DMS114 treated with DMSO at 0.1 percent for 48 hours (cell line): ENCODE data around the gene ITGA11.

Source experiments
- DNase-seq: peaks from one replicate; lab custom pipeline; 2025; ENCODE audit not compliant: unreplicated experiment; lab: John Stamatoyannopoulos, UW

ITGA11 gene

DNA sequence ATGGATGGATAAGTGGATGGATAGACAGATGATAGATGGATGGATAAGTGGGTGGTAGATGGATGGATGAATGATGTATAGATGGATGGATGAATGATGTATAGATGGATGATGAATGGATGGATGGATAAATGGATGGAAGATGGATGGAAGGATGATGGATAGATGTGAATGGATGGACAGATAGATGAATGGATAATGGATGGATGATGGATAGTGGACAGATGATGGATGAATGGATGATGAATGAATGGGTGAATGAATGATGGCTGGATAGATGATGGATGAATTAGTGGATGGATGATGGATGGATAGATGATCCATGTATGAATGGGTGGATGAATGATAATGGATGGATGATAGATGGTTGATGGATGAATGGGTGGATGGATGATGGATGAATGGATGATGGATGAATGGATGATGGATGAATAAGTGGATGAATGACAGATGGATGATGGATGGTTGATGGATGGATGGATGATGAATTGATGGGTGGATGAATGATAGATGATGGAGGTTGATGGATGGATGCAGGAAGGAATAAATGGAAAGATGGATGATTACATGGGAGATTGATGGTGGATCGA is 69.3 kb downstream of the ITGA11 start:
- DNase-seq = no peak

DNA sequence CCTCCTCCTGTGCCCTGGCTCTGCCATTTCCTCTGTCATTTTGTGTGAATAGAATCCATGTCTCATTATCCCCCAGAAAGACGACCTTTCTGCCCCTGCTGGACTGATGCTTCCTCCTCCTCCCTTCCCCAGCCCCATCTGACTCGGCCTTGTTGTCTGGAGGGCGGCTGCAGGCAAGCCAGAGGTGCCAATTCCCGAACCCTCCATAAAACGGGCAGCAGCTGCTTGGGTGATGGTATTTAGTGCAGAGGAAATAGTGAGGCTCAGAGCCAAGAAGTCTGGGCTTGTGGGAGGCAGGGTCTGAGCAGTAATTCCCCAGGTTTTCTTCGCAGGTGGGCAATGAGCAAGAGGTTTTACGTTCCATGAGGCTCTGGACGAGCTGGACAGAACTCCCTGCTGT is 71.2 kb downstream of the ITGA11 start:
- no peak for DNase-seq

DNA sequence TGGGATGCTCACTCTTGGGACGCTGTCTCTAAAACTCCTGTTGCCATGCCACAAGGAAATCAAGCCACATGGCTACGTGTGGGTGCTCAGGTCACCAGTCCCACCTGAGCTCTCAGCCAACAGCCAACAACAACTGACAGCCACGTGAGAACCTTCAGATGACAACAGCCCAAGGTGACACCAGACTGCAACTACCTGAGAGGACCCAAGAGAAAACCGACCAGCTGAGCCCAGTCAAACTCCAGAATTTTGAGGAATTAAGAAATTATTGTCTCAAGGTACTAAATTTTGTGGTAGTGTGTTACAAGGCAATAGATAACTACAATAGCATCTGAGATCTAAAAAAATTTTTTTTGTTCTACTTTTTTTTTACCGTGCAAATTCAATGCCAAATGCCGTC is 75.2 kb downstream of the ITGA11 start:
- no peak for DNase-seq

- no peak for DNase-seq
Measured at GRCh38 chr15:68354923-68355322, 77.0 kb downstream of the ITGA11 start.

DNA sequence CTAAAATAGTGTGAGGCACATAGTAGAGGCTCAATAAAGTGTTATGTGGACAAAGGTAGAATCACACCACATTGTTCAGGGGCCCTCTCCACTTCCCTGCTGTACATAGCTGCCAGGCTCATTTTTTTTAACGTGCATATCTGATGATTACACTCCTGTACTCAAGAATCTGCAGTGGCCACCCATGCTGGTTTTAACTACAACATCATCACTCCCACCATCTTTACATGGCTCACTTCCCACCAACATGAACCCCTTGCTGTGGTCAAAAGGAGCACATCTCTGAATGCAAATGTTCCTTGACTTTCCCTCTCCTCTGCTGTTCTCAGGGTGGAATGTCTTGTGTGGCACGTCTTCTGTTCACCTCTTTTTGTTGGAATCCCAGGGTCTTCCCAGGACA is 77.7 kb downstream of the ITGA11 start:
- no peak for DNase-seq

GRCh38 chr15:68353421-68354135 is 78.4 kb downstream of the ITGA11 start:
- DNase-seq = no peak

- no peak for DNase-seq
Measured at GRCh38 chr15:68352401-68353062, 79.4 kb downstream of the ITGA11 start.

DNA sequence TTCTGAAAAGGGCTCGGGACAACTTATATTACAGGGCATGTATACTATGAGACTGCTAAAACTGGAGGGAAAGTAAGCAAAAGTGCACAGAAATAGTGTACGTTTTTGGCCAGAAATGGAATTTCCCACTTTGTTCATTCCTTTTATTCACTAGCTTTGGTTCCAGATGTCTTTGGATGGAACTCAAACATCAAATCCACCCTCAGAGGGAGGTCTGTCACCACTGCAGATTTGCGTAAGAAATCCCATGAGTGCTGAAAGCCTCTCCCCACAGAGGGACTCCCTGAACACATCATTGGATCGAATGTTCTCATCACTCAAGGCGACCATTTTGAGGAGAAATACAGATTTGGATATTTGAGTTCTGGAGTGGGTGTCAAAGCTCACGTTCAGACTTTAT is 82.8 kb downstream of the ITGA11 start:
- DNase-seq = no peak

GRCh38 chr15:68348606-68349005 is 83.4 kb downstream of the ITGA11 start:
- DNase-seq = no peak

DNA sequence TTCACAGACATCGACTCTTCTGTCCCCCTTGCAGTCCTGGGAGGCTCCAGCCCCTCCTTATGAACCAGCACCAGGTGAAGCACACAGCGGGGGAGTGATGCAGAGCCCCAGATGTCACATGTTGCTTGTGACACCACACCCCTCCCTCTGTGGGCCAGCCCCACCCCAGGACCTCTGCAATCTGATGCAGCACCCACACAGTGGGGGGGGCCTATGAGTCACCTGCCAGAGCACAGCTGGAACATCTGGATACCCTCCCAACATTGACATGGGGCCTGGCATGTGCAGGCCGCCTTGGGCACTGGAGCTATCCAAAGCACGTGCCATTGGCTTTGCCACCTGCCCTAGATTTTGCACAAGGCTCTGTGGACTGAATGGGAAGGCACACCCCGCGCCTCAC is 83.9 kb downstream of the ITGA11 start:
- no peak for DNase-seq

GRCh38 chr15:68347392-68347791 is 84.6 kb downstream of the ITGA11 start:
- no peak for DNase-seq

- DNase-seq = no peak
Measured at GRCh38 chr15:68346979-68347378, 85.0 kb downstream of the ITGA11 start.

GRCh38 chr15:68345481-68345880 is 86.5 kb downstream of the ITGA11 start:
- DNase-seq = no peak

- no peak for DNase-seq
Measured at GRCh38 chr15:68344600-68344999, 87.4 kb downstream of the ITGA11 start.

DNA sequence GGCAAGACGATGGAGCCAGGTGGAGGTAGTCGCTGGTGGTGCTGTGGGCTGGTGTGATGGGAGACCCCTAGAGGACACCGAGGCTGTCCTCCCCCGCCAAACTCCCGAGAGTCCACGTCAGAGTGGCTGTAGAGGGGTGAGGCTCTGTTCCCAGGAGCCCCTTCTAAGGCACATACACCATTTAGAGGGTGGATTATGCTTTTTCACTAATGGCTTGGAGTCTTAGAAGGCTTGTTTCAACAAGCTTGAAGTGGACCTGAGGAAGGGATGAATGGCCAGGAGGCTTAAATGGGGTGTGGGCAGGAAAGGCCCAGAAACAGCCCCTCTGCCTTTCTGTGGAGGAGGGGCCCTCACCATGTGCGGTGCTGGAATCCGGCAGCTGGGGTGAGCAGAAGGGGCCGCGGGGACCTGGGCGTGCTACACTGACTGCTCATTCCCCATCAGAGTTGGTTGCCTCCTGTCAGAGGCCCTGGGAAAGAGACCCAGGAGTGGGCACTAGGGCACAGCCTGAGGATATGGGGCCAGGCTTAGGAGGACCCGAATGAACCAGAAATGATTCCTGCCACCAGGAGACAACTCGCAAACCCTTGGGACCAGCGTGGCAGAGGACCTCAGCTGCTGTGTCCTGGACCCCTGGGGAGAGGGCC is 88.3 kb downstream of the ITGA11 start:
- DNase-seq = no peak

DNA sequence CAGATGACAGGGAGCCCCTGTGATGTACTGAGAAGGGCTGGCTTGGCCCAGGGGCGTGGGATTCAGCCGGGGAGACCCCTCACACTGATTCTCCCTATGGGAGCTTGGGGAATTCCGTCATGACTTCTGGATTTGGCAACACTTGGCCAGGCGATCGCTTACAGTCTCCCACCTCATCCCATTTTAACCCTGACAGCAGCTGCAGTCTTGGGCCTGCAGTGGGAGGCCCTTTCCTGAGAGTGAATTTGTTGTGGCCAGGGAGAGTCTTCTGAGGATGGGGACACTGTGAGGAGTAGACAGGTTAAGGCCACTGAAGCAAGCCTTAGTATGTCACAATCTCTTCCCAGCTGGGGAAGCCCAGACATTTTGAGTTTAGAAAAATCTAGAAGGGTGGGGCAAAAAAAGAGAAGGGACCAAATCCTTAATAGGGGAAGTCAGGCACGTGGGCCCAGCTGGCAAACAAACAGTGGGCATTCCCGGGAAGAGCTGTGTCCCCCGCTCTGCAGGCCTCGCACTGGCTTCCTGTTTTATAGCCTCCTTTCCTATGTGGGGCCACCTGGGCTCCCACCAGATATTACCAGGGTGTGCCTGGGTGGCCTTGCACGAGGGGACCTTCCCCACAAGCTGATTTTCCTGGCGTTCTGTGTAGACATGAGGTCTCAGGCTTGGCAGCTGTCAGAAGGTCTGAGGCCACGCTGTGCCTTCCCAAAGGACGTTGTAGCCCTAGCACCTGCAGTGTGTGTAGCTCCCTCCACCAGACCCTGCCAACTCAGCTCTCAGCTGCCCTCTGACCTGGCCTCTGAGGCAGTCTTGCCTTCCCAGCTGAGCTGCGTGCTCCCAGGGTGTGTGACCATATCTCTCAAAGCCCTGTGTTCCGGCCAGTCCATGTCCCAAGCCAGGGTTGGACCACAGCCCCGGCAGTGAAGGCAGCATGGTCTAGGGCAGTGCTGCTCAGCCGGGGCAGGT is 89.9 kb downstream of the ITGA11 start:
- no peak for DNase-seq

- DNase-seq = no peak
Measured at GRCh38 chr15:68340726-68341671, 91.0 kb downstream of the ITGA11 start.

DNA sequence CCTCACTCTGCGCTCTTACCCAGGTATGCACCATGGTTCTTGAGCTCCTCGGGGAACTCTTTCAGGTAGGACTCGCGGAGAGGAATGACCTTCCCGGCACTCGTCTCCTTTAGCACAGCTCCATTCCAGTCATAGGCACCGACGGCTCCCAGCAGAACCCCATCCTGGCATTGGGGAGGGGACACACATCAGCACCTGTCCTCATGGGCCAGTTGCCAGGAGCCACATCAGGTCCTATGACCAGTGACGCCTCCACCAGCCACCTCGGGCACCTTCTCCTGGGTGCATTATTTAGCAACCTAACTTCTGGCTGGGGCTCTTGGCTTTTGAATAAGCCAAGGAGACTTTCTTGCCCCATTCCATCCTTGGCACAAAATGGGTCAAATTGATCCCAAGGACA is 92.5 kb downstream of the ITGA11 start:
- no peak for DNase-seq

DNA sequence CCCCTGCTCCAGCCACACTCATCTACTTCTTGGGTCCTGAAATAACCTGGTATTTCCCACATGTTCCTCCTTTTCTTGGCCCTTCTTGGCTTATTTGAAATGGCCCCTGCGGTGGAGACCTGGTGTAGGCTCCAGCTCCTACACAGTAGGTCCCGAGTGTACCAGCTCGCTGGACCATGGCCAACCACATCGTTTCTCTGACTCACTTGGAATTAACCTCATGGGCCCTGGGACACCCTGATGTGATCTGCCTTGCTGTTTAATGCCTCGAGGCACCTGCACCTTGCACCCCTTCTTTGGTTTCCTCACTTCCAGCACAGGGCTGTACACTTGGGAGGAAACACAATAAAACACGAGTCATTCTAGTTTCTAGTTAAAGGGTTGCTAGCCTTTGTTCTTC is 94.1 kb downstream of the ITGA11 start:
- DNase-seq = no peak

DNA sequence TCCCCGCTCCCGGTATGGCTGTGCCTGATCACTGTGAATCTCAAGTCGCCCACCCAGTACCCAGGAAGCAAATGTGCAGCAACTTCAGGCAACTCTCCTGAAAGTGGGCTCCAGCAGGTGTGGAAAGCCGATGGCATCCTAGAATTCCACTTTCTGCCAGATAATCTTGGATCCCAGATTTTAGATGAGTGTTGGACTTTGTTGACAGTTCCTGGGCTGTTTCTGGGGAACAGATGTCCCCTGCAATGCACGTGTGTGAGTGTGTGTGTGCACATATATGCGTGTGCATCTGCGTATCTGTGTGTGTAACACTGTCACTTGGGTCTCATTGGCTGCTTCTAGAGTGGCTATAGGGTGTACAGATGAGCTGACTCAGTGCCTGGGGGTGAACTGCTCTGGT is 95.4 kb downstream of the ITGA11 start:
- DNase-seq = no peak
